Mesendoderm (in vitro differentiated cells): ENCODE measurements around the gene C2CD3.
A peak's percentile ranks its signal among the peaks of the same experiment; 100 is the strongest.

ENCODE experiments used
- DNase-seq: peaks from one replicate; pipeline ENCODE4 v3.0.0; 2013
- H2AK5ac ChIP-seq: 2 replicates; pipeline ENCODE4 v1.6.1; 2013; ENCODE audit warnings: low read length, inconsistent platforms
- H2BK120ac ChIP-seq: 2 replicates; pipeline ENCODE4 v1.6.1; 2013; ENCODE audit warnings: low read depth, mild to moderate bottlenecking, low read length, moderate library complexity, mixed read lengths
- H2BK15ac ChIP-seq: replicated peaks from 2 replicates; pipeline ENCODE4 v1.6.1; 2013; ENCODE audit warnings: low read depth, mild to moderate bottlenecking, moderate library complexity
- H2BK5ac ChIP-seq: 2 replicates; pipeline ENCODE4 v1.6.1; 2013; ENCODE audit warnings: low read length, inconsistent platforms
- H3K18ac ChIP-seq: 2 replicates; pipeline ENCODE4 v1.6.1; 2013; ENCODE audit warnings: mild to moderate bottlenecking, low read length, mixed read lengths
- H3K23ac ChIP-seq: one replicate; pipeline ENCODE4 v1.6.1; 2013; ENCODE audit warnings: low read length
- H3K27ac ChIP-seq: 2 replicates; pipeline ENCODE4 v1.5.1; 2013; ENCODE audit warnings: low read depth, mild to moderate bottlenecking, inconsistent platforms, low read length, moderate library complexity
- H3K27me3 ChIP-seq: 2 replicates; pipeline ENCODE4 v1.6.1; 2013; ENCODE audit warnings: low read length, control low read depth, mild to moderate bottlenecking, inconsistent platforms; ENCODE audit not compliant: insufficient read depth, poor library complexity
- H3K36me3 ChIP-seq: 2 replicates; pipeline ENCODE4 v1.6.1; 2013; ENCODE audit warnings: low read length, inconsistent platforms; ENCODE audit not compliant: control insufficient read depth, insufficient read depth
- H3K4ac ChIP-seq: one replicate; pipeline ENCODE4 v1.6.1; 2013; ENCODE audit warnings: low read depth, mild to moderate bottlenecking, low read length, moderate library complexity
- H3K4me1 ChIP-seq: 2 replicates; pipeline ENCODE4 v1.6.1; 2013; ENCODE audit warnings: low read depth, low read length, inconsistent platforms; ENCODE audit not compliant: control insufficient read depth
- H3K4me2 ChIP-seq: 2 replicates; pipeline ENCODE4 v1.6.1; 2013; ENCODE audit warnings: low read length
- H3K4me3 ChIP-seq: 2 replicates; pipeline ENCODE4 v1.5.1; 2013; ENCODE audit warnings: mild to moderate bottlenecking, low read length
- H3K56ac ChIP-seq: one replicate; pipeline ENCODE4 v1.6.1; 2013; ENCODE audit warnings: low read length
- H3K79me1 ChIP-seq: 2 replicates; pipeline ENCODE4 v1.6.1; 2013; ENCODE audit warnings: low read length, inconsistent platforms
- H3K79me2 ChIP-seq: 2 replicates; pipeline ENCODE4 v1.6.1; 2013; ENCODE audit warnings: mild to moderate bottlenecking, low read length; ENCODE audit not compliant: control insufficient read depth, insufficient read depth
- H3K9ac ChIP-seq: 2 replicates; pipeline ENCODE4 v1.6.1; 2013; ENCODE audit warnings: low read length, inconsistent platforms
- H4K5ac ChIP-seq: one replicate; pipeline ENCODE4 v1.6.1; 2013; ENCODE audit warnings: low read length
- H4K8ac ChIP-seq: one replicate; pipeline ENCODE4 v1.6.1; 2013; ENCODE audit warnings: low read depth, mild to moderate bottlenecking, control low read depth, low read length, moderate library complexity
- WGBS: extraction: QIAGEN DNeasy Blood & Tissue Kit; methylation state at CpG from one replicate; pipeline ENCODE4 v1.1.7; 2013; ENCODE audit warnings: low lambda C conversion rate, missing lambda C conversion rate; ENCODE audit not compliant: insufficient coverage; ENCODE audit errors: extremely low coverage; 5-methylcytosine and 5-hydroxymethylcytosine counted together

Gene C2CD3

DNA sequence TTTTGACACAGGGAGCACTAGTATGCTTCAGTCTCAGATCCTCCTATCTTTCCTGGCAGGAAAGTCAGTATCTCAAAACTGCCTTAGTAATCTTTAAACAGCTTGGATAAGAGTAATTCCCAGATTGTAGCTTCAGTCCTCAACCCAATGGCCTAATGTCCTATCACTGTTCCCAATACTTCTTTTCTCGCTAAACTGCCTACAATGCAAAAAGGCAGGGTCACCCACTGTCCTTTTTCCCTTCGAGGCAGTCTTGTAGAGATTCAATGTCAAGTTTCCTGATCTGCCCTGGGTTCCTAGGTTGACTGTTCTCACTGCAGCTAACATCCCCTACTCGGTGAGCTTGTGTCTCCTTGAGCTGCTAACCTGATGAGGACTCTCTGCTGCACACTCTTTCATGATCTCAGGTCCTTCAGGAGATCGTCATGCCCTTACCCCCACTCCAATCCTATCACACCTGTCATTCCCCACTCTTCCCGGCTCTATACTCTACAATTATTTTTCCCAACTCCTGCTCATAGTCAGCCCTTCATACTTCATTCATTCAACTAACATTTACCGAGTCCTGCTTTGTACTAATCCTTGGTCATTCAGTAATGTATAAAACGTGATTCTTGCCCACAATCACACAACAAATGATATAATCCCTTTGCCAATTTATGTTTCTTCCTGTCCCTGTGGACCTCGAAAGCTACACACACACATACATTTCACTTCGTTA, 904 bp downstream of the C2CD3 start:
- 100% methylated on average over 1 of the region's 9 CpGs for WGBS
- H3K27me3 ChIP-seq: no peaks in the 10 kb centered on the region
- H3K23ac ChIP-seq: no peak overlapping the region
- H2AK5ac ChIP-seq: no peak overlapping the region
- H4K5ac ChIP-seq: no peak overlapping the region
- H3K4me3 ChIP-seq: peak overlapping the region; percentile 93
- H2BK120ac ChIP-seq: no peak overlapping the region
- no peak overlapping the region for H4K8ac ChIP-seq
- H3K27ac ChIP-seq: peak overlapping the region; percentile 71
- H2BK5ac ChIP-seq: no peak overlapping the region
- peak overlapping the region; percentile 85 for H3K9ac ChIP-seq
- H3K79me1 ChIP-seq: peaks cover 14% of the 10 kb centered on the region
- H3K56ac ChIP-seq: peak overlapping the region; percentile 94
- peaks cover 10% of the 10 kb centered on the region for H3K4me1 ChIP-seq
- peaks cover 16% of the 10 kb centered on the region for H3K79me2 ChIP-seq
- no peak overlapping the region for H3K18ac ChIP-seq
- no peaks in the 10 kb centered on the region for H3K36me3 ChIP-seq
- H3K4me2 ChIP-seq: peak overlapping the region; percentile 85
- peak; percentile 25 for DNase-seq
- no peak overlapping the region for H3K4ac ChIP-seq
- no peak overlapping the region for H2BK15ac ChIP-seq

DNA sequence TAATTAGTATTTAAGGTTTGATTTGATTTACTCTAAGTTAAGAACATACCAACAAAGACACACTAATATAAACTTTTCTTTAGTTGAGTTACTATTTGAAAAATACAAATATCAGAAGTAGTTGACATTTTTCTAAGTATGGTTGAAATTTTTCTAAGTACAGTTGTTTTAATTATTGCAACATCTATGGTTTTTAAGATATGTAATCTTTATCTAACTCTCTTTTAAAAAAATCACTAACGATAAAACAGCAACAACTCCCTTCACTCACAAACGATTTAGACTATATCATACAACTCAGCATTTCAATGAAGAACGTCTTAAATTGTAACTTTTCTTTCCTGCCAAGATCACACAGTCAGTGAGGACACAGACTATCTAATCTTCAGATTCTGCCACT, 2.0 kb downstream of the C2CD3 start:
- no peaks in the 10 kb centered on the region for H3K36me3 ChIP-seq
- no peak overlapping the region for H3K4ac ChIP-seq
- H3K79me2 ChIP-seq: peaks cover 16% of the 10 kb centered on the region
- H3K79me1 ChIP-seq: peaks cover 14% of the 10 kb centered on the region
- no peak overlapping the region for H3K4me3 ChIP-seq
- no peaks in the 10 kb centered on the region for H3K27me3 ChIP-seq
- no peak overlapping the region for H2BK15ac ChIP-seq
- H3K23ac ChIP-seq: no peak overlapping the region
- H4K5ac ChIP-seq: no peak overlapping the region
- H3K4me2 ChIP-seq: no peak overlapping the region
- H2AK5ac ChIP-seq: no peak overlapping the region
- H3K56ac ChIP-seq: no peak overlapping the region
- no peak overlapping the region for H3K27ac ChIP-seq
- H2BK5ac ChIP-seq: no peak overlapping the region
- 96% methylated on average over 3 of the region's 3 CpGs for WGBS
- no peak overlapping the region for H3K18ac ChIP-seq
- H2BK120ac ChIP-seq: no peak overlapping the region
- peaks cover 10% of the 10 kb centered on the region for H3K4me1 ChIP-seq
- H3K9ac ChIP-seq: no peak overlapping the region
- no peak for DNase-seq
- no peak overlapping the region for H4K8ac ChIP-seq

DNA sequence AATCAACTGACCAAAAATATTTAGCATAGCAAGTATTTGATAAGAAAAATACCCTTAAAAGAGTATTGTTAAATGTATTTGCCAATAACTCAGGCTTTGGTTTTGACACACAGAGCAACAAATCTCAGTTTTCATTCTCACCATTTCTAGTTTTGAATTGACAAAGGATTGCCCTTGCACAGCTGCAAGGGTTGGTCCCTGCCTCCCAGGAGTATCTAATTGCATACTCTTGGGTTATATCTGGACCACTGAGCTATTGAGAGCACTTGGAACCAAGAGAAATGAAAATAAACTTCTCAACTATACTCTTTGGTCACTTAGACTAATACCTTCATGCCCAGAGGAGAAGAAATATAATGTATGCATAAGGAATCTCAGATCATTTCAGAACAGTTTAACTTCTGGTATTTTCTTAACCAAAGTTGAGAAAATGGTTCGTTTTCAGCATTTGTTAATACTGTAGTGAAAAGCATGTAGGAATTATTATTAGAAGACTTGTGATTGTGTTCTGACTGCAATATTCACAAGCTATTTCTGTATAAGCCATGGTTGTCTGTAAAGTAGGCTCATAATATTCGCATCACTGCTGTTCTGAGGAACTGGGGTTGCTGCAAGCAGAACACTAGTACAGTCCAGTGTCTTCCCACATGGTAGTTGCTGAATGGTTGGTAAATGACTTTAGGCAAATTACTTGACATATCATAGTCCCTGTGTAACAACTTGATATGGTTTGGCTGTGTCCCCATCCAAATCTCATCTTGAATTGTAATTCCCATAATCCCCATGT, 7.9 kb downstream of the C2CD3 start:
- H3K27ac ChIP-seq: no peak overlapping the region
- no peaks in the 10 kb centered on the region for H3K4me1 ChIP-seq
- H3K4ac ChIP-seq: no peak overlapping the region
- no peak overlapping the region for H2BK15ac ChIP-seq
- H2AK5ac ChIP-seq: no peak overlapping the region
- no peak overlapping the region for H2BK120ac ChIP-seq
- no peaks in the 10 kb centered on the region for H3K79me2 ChIP-seq
- DNase-seq: no peak
- no peak overlapping the region for H3K18ac ChIP-seq
- no peaks in the 10 kb centered on the region for H3K79me1 ChIP-seq
- no peak overlapping the region for H4K5ac ChIP-seq
- H4K8ac ChIP-seq: no peak overlapping the region
- H3K56ac ChIP-seq: no peak overlapping the region
- H3K4me2 ChIP-seq: no peak overlapping the region
- H3K36me3 ChIP-seq: no peaks in the 10 kb centered on the region
- H3K4me3 ChIP-seq: no peak overlapping the region
- no peak overlapping the region for H3K23ac ChIP-seq
- H3K9ac ChIP-seq: no peak overlapping the region
- no CpG with 5 or more reads among the region's 2 CpGs for WGBS
- H2BK5ac ChIP-seq: no peak overlapping the region
- H3K27me3 ChIP-seq: no peaks in the 10 kb centered on the region

DNA sequence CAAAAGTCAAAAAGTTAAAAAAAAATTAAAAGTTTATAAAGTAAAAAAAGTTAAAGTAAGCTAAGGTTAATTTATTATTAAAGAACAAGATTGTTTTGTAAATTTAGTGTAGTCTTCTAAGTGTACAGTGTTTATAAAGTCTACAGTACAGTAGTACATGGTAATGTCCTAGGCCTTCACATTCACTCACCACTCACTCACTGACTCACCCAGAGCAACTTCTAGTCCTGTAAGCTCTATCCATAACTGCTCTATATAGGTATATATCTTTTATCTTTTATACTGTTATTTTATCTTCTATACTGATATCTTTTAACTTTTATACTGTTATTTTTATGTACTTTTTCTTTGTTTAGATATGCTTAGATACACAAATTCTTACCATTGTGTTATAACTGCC, 11.2 kb downstream of the C2CD3 start:
- Histone ChIP-seq H3K79me1 (no peaks in the 10 kb centered on the region), H3K27ac (no peak overlapping the region), H3K27me3 (no peaks in the 10 kb centered on the region), H2BK5ac (no peak overlapping the region), H3K56ac (no peak overlapping the region), H4K5ac (no peak overlapping the region), H3K18ac (no peak overlapping the region), H3K36me3 (no peaks in the 10 kb centered on the region), H3K4me3 (no peak overlapping the region), H3K4me1 (no peaks in the 10 kb centered on the region), H3K23ac (no peak overlapping the region), H3K79me2 (no peaks in the 10 kb centered on the region), H3K9ac (no peak overlapping the region), H2BK15ac (no peak overlapping the region), H2AK5ac (no peak overlapping the region), H4K8ac (no peak overlapping the region), H3K4ac (no peak overlapping the region), H3K4me2 (no peak overlapping the region), H2BK120ac (no peak overlapping the region)
- no peak for DNase-seq

DNA sequence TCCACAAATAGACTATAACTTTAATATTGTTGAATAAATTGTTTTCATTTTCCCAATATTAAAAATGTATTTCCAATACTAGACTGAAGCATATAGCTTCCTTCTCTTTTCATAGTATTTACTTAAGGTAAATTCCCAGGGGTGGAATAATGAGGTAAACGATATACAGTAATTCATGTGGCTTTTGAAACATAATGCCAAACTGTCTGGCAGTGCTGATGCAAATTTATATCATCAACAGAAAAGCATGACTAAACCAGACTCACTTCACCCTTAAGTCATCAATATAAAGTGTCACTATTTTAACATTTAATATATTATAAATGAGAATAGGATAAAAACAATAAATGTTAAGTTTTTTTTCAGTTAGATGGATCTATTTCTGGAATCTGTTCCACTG, 13.6 kb downstream of the C2CD3 start:
- Histone ChIP-seq H3K79me2 (no peaks in the 10 kb centered on the region), H3K56ac (no peak overlapping the region), H3K4ac (no peak overlapping the region), H3K79me1 (no peaks in the 10 kb centered on the region), H3K36me3 (no peaks in the 10 kb centered on the region), H3K27ac (no peak overlapping the region), H2BK15ac (no peak overlapping the region), H3K27me3 (no peaks in the 10 kb centered on the region), H3K18ac (no peak overlapping the region), H3K4me3 (no peak overlapping the region), H3K9ac (no peak overlapping the region), H3K4me2 (no peak overlapping the region), H3K4me1 (no peaks in the 10 kb centered on the region), H2BK120ac (no peak overlapping the region), H2AK5ac (no peak overlapping the region), H3K23ac (no peak overlapping the region), H4K5ac (no peak overlapping the region), H4K8ac (no peak overlapping the region), H2BK5ac (no peak overlapping the region)
- DNase-seq: no peak
- WGBS: no CpG with 5 or more reads among the region's 1 CpG
